IPS DF 6.9 (cell line): ENCODE results near the gene SEMA4A.
"Not testable (repeated sequence)": the region's sequence is repeated elsewhere in the genome, so short reads cannot be mapped to it uniquely, and the experiment has no call there.

Experiments
- DNase-seq: peaks from one replicate; pipeline ENCODE4 v3.0.0-alpha.2; 2013; ENCODE audit warnings: low read depth, low spot score
- H3K27ac ChIP-seq: one replicate; pipeline ENCODE4 v1.5.1; 2013; ENCODE audit warnings: low read length, control low read depth
- H3K27me3 ChIP-seq: 2 replicates; pipeline ENCODE4 v1.6.1; 2013; ENCODE audit warnings: mild to moderate bottlenecking, low read length; ENCODE audit not compliant: control insufficient read depth, insufficient read depth
- H3K36me3 ChIP-seq: 2 replicates; pipeline ENCODE4 v1.6.1; 2013; ENCODE audit warnings: low read length; ENCODE audit not compliant: control insufficient read depth, insufficient read depth
- H3K4me1 ChIP-seq: 2 replicates; pipeline ENCODE4 v1.6.1; 2013; ENCODE audit warnings: low read length; ENCODE audit not compliant: control insufficient read depth, insufficient read depth
- H3K4me3 ChIP-seq: 2 replicates; pipeline ENCODE4 v1.5.1; 2013; ENCODE audit warnings: mild to moderate bottlenecking, low read length
- H3K9me3 ChIP-seq: 2 replicates; pipeline ENCODE4 v1.6.1; 2013; ENCODE audit warnings: low read length, inconsistent platforms; ENCODE audit not compliant: control insufficient read depth, insufficient read depth
- WGBS: extraction: QIAGEN DNeasy Blood & Tissue Kit; methylation state at CpG from one replicate; pipeline ENCODE4 v1.1.7; 2013; ENCODE audit warnings: mixed read lengths, missing lambda C conversion rate; ENCODE audit not compliant: insufficient read length, insufficient coverage; 5-methylcytosine and 5-hydroxymethylcytosine counted together

The SEMA4A gene

DNA sequence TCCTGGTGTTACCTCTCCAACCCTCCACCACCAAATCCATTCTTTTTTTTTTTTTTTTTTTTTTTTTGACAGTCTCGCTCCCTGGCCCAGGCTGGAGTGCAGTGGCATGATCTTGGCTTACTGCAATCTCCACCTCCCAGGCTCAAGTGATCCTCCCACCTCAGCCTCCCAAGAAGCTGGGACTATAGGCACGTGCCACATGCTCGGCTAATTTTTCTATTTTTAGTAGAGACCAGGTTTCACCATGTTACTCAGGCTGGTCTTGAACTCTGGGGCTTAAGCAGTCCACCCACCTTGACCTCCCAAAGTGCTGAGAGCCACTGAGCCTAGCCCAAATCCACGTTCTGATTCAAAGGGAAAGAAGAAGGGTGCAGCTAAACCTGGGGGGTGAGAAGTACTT, 32.4 kb upstream of the SEMA4A start:
- DNase-seq, H3K4me1 ChIP-seq, H3K36me3 ChIP-seq, H3K9me3 ChIP-seq, H3K27ac ChIP-seq, H3K4me3 ChIP-seq, H3K27me3 ChIP-seq: not testable (repeated sequence)
- no CpG with 5 or more reads among the region's 4 CpGs for WGBS

DNA sequence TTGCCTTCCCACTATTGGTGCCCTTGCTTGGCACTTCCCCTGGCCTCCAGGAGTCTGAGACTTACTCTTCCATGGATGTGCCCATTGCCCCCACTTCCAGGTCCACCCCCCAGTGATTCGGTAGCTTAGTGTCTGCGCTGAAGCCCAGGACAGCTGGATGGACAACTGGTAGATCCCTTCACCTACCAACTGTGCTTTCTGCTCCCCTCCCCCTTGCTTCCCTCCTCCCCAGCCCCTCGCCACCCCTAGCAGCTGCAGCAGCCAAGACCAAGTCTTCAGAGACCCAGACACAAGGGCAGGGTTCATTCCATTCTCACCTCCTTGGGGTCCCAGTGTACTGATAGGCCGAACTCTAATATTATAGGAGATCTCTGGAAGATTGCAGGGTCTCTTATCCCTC, 31.9 kb upstream of the SEMA4A start:
- no peaks in the 10 kb centered on the region for H3K36me3 ChIP-seq
- WGBS = no CpG with 5 or more reads among the region's 4 CpGs
- no peaks in the 10 kb centered on the region for H3K27me3 ChIP-seq
- no peak overlapping the region for H3K27ac ChIP-seq
- H3K4me1 ChIP-seq = peaks cover 11% of the 10 kb centered on the region
- no peak overlapping the region for H3K4me3 ChIP-seq
- no peaks in the 10 kb centered on the region for H3K9me3 ChIP-seq
- DNase-seq = no peak

DNA sequence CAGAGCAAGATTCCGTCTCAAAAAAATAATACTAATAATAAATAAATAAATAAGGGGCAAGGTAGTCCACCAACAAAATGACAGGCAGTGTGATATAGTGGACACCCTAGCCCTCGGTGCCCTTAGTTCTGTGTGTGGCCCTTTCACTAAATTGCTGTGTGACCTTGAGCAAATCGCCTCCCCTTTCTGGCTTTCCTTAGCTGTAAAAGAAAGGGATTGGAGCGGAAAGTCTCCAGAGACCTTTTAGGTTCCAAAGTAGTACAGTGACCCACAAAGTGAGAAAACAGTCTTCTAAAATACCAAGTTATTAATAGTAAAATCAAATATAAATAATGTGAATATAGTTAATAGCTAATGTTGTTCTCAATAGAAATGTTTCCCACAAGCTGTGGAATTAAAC, 31.3 kb upstream of the SEMA4A start:
- H3K27ac ChIP-seq = no peak overlapping the region

DNA sequence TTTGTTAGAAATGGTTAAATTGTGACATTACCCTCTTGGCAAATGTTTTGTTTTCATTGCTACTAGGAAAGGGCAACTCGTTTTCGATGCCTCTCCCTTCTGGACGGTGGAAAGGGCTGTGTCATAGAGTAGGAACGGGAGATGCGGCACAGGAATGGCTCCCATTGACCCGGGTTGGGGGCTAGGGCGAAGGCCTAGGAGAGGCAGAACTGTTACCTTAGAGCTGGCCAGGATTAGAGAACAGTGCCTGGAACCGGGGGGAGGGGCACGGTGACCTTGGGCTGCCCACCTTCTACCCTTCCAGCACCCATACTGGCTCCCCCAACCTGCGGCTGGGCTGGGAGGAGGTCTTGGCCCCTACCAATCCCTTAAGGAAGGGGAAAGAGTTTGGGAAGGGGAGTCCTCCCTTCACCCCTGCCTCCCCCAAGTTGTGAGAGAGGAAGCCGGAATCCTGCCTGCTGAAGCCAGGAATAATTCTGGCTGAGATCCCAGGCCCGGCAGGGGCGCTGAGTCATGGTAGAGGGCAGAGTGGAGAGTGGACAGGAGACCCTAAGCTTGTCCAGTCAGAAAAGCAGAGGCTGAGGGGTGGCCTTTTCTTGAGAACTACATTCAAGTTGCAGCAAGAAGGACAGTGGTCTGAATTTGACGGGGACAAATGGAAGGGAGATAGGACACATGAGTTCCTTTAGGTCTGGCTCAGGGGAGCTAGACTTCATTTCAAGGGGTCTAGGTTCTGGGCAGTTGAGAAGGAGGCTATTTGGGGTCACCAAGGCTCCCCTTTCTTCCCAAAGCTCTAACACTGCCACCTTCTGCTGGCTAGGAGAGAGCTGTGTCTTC, 30.6 kb upstream of the SEMA4A start:
- no peak for DNase-seq
- peaks cover 11% of the 10 kb centered on the region for H3K4me1 ChIP-seq
- no CpG with 5 or more reads among the region's 14 CpGs for WGBS
- H3K9me3 ChIP-seq = no peaks in the 10 kb centered on the region
- no peaks in the 10 kb centered on the region for H3K27me3 ChIP-seq
- H3K4me3 ChIP-seq = no peak overlapping the region
- no peak overlapping the region for H3K27ac ChIP-seq
- no peaks in the 10 kb centered on the region for H3K36me3 ChIP-seq

More for the DNA sequence above, 31.3 kb upstream of the SEMA4A start:
- no peaks in the 10 kb centered on the region for H3K9me3 ChIP-seq
- no peaks in the 10 kb centered on the region for H3K36me3 ChIP-seq
- WGBS = no CpG with 5 or more reads among the region's 4 CpGs
- no peaks in the 10 kb centered on the region for H3K27me3 ChIP-seq
- no peak for DNase-seq
- no peak overlapping the region for H3K4me3 ChIP-seq
- H3K4me1 ChIP-seq = peaks cover 11% of the 10 kb centered on the region

DNA sequence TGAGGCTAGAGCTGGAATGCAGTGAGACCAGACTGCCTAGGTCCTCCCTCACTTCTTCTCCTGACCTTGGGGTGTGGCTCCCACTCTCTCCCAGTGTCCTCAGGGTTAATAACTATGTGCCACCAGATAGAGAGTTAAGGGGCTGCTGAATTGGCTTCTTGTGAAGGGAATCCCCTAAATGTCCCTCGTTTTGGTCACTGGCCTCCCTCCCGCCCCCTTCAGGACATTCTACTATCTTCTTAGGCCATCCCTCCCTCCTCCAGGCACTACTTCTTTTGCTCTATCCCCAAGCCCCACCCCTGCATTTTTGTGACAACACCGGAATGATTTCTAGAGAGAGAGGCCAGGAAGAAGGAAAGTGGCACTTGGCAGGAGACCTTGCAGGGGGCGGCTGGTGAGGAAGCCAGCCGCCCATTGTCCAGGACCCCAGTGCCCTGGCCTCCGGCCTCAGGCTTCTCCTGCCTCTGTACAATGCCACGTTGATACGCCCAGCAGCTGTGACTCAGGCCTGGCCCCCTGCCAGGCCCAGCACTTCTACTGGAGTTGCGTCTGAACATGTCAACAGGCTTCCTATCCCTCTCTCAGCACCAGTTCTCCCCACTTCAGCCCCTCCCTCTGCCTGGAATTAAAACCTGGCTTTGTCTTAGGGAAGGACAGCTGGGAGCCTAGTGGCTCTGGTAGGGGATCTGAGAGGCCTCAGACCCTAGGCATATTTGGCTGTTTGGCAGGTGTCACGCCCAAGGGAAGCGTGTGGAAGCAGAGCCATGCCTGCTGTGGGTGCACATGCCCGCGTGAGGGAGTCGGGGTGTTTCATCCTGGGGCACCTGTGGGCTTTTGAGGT, 29.8 kb upstream of the SEMA4A start:
- H3K9me3 ChIP-seq = no peaks in the 10 kb centered on the region
- H3K4me3 ChIP-seq = no peak overlapping the region
- WGBS = no CpG with 5 or more reads among the region's 14 CpGs
- no peak for DNase-seq
- peaks cover 11% of the 10 kb centered on the region for H3K4me1 ChIP-seq
- H3K27me3 ChIP-seq = no peaks in the 10 kb centered on the region
- H3K27ac ChIP-seq = no peak overlapping the region
- no peaks in the 10 kb centered on the region for H3K36me3 ChIP-seq

DNA sequence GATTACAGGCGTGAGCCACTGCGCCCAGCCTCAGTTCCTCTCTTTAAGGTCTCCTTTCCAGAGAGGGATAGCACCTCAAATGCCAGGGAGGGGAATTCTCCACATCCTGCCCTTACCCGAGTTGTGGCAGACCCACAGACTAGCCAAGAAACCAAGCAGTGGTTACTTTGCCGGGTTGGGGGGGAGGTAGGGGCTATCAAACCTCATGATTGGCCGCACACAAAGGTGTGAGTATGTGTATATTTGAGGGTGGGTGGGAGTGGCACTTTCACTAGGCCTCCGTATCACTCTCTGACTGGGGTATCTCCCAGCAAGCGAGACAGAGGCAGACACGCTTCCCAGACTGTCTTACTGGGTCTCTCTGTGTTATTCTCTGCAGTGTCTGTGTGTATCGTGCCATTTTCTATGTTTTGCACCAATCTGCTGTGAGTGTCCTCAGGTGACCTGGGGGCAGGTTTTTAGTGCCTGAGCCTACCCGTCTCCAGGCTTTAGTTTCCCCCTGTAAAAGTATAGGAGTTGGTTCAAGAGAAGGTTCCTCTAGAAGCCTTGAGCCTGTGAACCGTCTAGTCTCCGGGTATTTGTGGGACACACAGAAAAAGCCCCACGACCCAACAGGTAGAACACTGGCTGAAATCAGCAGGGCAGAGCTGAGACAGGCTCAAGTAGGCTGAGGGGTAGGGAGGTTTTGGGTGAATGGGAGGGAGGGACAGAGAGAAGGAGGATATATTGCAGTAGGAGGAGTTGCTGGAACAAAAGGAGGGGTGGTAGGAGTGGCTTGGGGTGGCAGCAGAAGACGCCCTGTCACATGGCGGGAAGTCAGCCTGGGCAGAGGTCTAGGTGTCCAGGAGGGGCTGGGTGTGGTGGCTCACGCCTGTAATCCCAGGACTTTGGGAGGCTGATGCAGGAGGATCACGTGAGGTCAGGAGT, 28.6 kb upstream of the SEMA4A start:
- H3K27ac ChIP-seq = no peak overlapping the region
- peaks cover 13% of the 10 kb centered on the region for H3K4me1 ChIP-seq
- no peaks in the 10 kb centered on the region for H3K27me3 ChIP-seq
- H3K36me3 ChIP-seq = no peaks in the 10 kb centered on the region
- WGBS = no CpG with 5 or more reads among the region's 17 CpGs
- no peaks in the 10 kb centered on the region for H3K9me3 ChIP-seq
- no peak for DNase-seq
- H3K4me3 ChIP-seq = no peak overlapping the region

DNA sequence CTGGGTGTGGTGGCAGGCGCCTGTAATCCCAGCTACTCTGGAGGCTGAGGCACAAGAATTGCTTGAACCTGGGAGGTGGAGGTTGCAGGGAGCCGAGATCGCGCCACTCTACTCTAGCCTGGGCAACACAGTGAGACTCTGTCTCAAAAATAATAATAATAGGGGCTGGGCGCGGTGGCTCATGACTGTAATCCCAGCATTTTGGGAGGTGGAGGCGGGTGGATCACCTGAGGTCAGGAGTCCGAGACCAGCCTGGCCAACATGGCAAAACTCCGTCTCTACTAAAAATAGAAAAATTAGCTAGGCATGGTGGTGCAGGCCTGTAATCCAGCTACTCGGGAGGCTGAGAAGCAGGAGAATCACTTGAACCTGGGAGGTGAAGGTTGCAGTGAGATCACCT, 27.8 kb upstream of the SEMA4A start:
- not testable (repeated sequence) for H3K36me3 ChIP-seq, H3K27ac ChIP-seq, H3K4me3 ChIP-seq, H3K27me3 ChIP-seq, DNase-seq, H3K9me3 ChIP-seq
- peaks cover 16% of the 10 kb centered on the region for H3K4me1 ChIP-seq
- no CpG with 5 or more reads among the region's 10 CpGs for WGBS

DNA sequence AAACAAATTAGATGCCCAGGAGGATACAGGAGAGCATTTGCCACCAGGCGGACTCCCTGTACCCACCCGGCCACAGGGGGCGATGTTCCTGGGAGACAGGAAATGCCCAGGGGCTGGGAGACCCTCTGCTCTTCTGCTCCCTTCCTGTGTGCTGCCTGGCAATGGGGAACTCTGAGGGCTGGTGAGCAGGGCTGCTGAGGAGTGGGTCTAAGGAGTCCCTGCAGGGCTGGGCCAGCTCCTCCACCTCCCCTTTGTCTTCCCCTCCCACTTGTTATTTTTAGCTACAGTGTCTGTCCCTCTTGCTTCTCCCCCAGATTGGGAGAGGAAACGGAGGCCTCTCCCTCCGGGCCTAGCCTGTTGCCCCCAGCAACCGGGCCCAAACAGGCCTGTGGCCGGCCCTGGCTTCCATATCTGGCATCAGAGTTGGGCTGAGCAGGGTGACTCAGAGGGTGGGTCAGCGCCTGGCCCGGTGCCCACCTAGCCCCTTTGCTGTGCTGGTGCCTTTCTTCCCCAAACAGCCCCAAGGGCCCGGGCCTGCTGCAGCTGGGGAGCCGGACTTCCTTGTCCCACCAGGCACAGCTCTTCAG, 27.2 kb upstream of the SEMA4A start:
- no peaks in the 10 kb centered on the region for H3K27me3 ChIP-seq
- peaks cover 16% of the 10 kb centered on the region for H3K4me1 ChIP-seq
- DNase-seq = no peak
- H3K9me3 ChIP-seq = no peaks in the 10 kb centered on the region
- no peaks in the 10 kb centered on the region for H3K36me3 ChIP-seq
- H3K27ac ChIP-seq = no peak overlapping the region
- H3K4me3 ChIP-seq = no peak overlapping the region
- WGBS = no CpG with 5 or more reads among the region's 11 CpGs

DNA sequence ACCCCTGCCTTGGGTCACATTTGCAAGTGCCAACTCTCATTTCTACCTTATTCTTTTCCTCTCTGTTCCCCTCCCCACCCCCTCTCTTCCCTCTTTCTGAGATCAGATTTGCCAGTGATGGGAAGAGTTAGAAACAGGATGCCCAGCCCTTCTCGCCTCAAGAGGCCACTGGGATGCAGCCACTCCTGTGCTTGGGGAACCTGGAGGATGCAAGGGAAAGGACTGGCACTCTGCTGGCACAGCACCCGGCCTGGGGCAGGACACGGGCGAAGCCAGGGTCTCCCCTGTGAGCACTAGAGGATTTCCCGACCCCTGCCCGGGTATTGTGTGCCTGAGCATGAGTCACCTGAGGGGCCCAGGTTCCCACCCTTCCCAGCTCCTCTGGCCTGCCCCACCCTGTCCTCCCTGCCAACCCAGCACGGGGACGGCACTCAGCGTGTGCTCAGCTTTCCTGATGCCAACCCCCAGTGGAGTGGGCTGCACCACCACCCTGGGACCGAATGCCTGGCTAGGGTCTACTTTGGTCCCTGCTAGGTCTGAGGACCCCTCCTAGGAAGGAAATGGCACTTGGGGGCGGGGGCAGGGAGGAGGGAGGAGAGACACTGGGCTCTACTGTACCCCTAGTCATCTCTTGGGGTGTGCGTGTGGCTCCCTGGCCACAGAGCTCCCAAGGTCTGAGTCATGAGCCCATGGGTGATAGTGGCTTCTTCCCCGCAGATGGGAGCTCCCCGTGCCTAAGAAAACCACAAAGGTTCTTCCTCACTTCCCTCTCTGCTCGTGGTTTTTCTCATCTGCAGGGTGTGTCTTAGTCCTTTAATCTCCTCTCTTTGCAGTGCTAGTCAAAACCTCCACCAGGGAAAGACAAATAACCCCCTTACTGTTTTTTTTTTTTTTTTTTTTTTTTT, 26.5 kb upstream of the SEMA4A start:
- WGBS = no CpG with 5 or more reads among the region's 15 CpGs
- H3K36me3 ChIP-seq = no peaks in the 10 kb centered on the region
- DNase-seq = no peak
- H3K27ac ChIP-seq = no peak overlapping the region
- H3K4me3 ChIP-seq = no peak overlapping the region
- peaks cover 15% of the 10 kb centered on the region for H3K4me1 ChIP-seq
- H3K27me3 ChIP-seq = no peaks in the 10 kb centered on the region
- no peaks in the 10 kb centered on the region for H3K9me3 ChIP-seq
